GM19238 (cell line): ENCODE measurements around the gene PKD1.
"Not testable (repeated sequence)": the region's sequence is repeated elsewhere in the genome, so short reads cannot be mapped to it uniquely, and the experiment has no call there.

Source experiments
- DNase-seq: peaks from one replicate; pipeline ENCODE4 v3.0.0; 2011; ENCODE audit warnings: low spot score; ENCODE audit not compliant: insufficient read length

Gene PKD1

GRCh38 chr16:2108446-2109270 lies 27.0 kb downstream of the PKD1 start:
- not testable (repeated sequence) for DNase-seq

DNA sequence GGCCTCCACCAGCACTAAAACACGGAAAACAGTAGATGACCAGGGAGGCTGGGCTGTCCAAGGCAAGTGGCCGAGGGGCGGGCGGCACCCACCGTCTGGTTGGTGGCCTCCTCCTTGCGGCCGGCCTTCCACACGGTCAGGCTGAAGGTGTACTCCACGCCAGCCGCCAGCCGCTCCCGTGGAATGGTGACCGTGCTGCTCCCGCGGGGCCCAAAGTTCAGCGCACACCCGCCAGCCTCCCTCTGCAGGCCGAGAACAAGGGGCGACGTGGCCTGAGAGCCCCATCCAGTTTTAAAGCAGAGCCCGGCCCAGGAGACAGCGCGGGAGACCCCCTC lies 27.9 kb downstream of the PKD1 start:
- not testable (repeated sequence) for DNase-seq

DNA sequence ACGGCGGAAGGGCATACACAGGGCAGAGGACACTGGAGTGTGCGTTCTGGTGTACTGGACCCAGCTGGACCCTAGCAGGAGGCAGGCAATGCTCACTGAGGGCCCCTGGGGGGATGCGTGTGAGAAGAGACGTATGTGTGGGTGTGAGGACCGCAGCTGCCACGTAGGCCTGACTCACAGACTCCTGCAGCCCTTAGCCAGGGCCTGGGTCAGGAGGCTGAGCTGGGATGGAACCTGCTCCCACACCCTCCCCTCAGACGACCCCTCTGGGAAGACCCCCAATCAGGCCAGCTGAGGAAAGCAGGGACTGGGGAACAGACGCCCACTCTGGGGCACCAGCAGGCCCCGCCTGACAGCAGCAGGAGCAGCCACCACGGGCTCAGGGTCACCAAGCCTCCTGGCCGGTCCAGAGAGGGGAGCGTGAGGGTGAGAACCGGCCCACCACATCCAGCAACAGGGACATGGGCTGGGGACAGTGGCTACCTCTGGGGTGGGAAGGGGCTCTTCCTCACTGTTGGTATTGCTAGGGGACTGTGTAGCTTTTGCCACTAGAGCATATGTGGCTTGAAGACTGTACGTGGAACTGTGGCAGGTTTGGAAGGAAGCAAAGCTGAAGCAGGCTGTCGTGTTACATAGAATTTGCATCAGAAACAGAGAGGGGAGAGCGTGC lies 28.4 kb downstream of the PKD1 start:
- DNase-seq = not testable (repeated sequence)

GRCh38 chr16:2106211-2106610 lies 29.5 kb downstream of the PKD1 start:
- DNase-seq = not testable (repeated sequence)

GRCh38 chr16:2105769-2106168 lies 29.9 kb downstream of the PKD1 start:
- DNase-seq = not testable (repeated sequence)

GRCh38 chr16:2105291-2105690 lies 30.4 kb downstream of the PKD1 start:
- DNase-seq = not testable (repeated sequence)

DNA sequence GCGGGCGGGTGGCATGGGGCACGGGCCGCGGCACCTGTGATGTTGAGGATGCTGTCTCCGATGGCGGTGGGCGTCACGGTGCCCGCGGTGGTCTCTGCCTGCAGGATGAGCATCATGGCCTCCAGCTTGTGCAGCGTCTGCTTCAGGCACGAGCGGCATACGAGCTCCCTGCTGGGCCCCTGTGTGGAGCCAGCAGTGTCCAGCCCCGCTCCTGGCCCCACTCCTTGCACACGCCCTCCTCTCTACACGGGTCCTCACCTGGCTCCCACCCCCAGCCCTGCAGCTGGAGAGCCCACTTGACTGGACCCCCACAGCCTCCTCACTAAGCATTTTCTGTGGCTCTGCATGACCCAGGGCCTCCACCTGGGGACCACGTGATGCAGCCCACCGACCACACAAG lies 31.2 kb downstream of the PKD1 start:
- not testable (repeated sequence) for DNase-seq

DNA sequence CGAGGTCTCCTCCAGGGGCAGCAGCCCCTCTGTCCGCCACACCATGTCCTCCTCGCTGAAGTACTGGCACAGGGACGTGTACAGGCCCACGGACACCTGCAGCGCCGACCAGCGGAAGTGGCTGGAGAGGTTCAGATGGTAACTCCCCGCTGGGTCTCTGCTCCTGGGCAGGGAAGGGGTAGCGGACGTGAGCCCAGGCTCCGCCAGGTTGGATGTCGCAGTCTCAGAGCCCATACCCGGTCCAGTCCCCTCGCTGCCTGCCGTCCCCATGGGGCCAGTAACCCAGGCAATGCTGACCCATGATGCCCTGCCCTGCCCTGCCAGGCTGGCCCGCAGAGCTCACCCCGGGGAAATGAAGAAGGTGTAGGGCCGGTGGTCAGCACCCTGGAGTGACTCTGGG lies 33.2 kb downstream of the PKD1 start:
- DNase-seq = no peak

DNA sequence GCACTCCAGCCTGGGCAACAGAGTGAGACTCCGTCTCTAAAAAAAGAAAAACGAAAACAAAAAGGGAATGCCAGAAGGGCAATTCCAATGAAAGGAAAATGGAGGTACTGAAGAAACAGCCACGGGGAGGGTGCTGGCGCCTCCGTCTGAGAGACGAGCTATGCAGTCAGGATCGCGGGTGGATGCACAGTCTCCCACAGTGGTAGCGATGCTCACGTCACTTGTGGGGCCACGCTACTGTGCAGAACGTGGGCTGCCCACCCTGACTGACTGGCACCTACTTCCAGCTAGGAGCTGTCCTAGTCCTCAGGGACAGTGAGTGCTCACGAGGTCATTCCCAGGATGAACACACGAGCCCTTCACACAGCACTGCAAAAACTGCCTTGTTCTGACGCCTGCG lies 34.1 kb downstream of the PKD1 start:
- DNase-seq = not testable (repeated sequence)

DNA sequence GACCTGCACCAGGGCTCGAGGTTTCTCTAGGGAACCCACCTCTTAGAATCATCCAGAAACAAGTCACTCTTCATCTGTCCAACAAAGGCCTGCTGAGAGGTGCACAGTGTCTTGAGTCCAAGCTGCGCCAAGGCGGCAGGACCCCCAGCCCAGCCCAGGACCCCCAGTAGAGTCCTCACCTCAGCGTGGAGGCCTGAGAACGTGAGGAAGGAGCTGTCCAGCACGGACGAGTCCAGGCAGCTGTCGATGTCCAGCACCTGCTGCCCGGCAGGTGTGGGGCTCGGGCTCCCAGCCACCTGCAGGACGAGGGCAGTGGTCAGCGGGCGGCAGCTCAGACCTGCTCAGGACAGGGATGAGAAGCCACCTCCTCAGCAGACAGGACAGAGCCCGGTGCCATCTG lies 38.0 kb downstream of the PKD1 start:
- DNase-seq = not testable (repeated sequence)

DNA sequence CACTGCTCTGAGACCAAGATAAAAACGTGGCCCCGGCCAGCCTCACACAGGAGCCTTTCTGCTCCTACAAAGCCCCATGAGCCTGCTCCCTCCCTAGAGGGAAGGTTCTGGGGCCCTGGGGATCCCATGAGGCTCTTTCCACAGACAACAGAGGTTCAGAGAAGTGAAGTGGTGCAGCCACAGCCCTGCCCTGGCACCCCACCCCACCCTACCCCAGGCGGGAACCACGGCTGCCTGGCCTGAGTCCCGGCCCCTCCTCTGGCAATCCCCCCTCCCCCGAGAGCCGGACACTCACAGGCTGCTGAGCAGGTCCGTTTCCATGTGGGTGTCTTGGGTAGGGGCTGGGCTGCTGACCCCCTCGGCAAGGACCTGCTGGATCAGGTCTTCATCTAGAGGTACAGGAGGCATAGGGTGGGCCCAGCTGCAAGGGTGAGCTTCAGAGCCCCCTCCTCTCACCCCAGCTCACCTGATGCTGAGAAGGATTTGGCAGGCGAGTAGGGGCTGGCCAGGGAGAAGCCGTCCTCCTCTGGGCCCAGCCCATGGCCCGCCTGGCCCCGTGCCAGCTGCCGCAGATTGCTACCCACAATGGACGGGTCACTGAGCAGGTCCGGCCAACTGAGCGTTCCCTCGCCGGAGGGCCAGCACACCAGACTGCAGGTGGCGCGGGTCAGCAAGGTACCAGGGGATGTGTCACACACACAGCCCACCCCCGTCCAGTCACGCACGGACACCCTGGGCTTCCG lies 38.7 kb downstream of the PKD1 start:
- no peak for DNase-seq

- DNase-seq = no peak
Observed at GRCh38 chr16:2095918-2096582, 39.6 kb downstream of the PKD1 start.

DNA sequence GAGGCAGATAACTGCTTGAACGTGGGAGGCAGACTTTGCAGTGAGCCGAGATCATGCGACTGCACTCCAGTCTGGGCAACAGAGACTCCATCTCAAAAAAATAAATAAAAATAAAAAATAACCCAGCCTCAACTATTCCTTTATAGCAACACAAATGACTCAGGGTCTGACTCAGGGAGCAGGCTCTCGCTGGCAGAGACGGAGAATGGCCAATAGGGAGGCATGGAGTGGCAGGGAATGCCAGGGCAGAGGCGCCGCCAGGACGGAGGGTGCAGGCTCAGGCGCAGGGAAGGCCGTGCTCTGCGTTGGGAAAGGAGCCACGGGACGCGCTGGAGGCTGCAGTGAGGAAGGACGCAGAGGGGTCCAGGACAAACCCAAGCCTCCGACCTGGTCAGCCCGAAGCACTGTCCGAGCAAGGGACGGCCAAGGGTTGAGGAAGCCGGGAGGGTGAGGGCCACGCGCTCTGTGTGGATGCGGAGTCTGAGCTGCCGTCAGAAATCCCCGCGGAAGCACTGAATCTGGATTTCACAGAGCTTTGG lies 40.3 kb downstream of the PKD1 start:
- DNase-seq = no peak

DNA sequence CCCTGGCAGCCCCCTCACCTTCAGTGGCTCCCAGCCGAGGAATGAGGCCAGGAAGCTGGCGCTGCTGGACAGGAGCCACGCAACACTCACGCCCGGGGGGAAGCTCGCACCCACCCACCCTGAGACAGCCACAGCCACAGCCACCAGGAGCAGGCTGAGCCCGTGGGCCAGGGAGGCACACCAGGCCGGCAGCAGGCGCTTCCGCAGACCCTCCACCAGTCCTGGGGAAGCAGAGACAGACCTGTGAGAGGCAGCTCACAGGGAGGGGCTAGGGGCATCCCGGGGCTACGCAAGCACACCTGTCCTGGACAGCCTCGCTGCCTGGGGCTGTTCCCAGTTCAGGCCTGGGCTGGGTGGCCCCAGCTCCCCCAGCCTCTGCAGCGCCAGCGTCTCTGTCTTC lies 41.9 kb downstream of the PKD1 start:
- DNase-seq = no peak

- DNase-seq = no peak
Observed at GRCh38 chr16:2092866-2093265, 42.8 kb downstream of the PKD1 start.

GRCh38 chr16:2092256-2092620 lies 43.5 kb downstream of the PKD1 start:
- DNase-seq = no peak

GRCh38 chr16:2091547-2092255 lies 44.0 kb downstream of the PKD1 start:
- no peak for DNase-seq

DNA sequence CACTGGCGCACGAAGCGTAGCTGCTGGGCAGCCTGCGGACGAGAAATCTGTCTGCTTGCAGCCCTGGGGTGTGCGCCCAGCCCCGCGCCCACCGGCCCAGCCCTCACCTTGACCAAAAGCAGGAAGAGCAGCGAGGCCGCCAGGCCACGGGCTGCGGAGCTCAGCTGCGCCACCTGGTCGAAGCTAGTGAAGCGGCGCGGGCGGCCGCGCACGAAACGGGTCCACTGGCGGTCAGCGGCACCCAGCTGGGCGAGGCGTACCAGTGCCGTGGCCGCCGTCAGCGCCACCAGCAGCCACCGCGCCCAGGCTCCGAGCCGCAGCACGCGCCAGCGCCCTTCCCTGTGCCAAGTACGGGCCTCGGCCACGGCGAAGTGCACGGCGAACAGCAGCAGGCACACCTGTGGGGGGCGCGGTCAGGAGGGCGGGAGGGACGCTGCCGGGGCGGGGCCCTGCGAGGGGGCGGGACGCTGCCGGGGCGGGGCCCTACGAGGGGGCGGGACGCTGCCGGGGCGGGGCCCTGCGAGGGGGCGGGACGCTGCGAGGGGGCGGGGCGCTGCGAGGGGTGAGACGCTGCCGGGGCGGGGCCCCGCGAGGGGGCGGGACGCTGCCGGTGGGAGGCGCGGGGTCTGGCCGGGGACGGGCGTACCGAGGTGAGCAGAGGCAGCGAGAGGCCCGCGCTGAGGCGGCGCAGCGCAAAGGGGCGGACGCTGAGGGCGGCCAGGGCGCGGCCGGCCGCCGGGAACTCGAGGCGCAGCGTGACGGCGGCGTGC lies 44.7 kb downstream of the PKD1 start:
- no peak for DNase-seq

- no peak for DNase-seq
Observed at GRCh38 chr16:2090481-2090776, 45.3 kb downstream of the PKD1 start.
